ENCODE data around the gene MAB21L1. TPM values are rescaled to one million over a fixed set of nuclear protein-coding genes. Genes with fewer than 3 reads are reported as not detected.
A peak's percentile ranks its signal among the peaks of the same experiment; 100 is the strongest.

MAB21L1 gene
- polyA plus RNA-seq, 1 donor from 2014 or later, result 0.07 TPM

- Histone ChIP-seq H3K36me3 (ENCODE audit: insufficient read depth, low read length) (no peaks in the 10 kb centered on the region), H3K9me3 (ENCODE audit: low read length) (no peaks in the 10 kb centered on the region), H4K20me1 (ENCODE audit: insufficient read depth) (no peaks in the 10 kb centered on the region), H3F3A (ENCODE audit: insufficient read depth, low read length, poor library complexity, severe bottlenecking) (no peaks in the 10 kb centered on the region), H3K4me3 (ENCODE audit: low read length) (no peak overlapping the region), H3K9me2 (ENCODE audit: insufficient read depth, low read length) (no peaks in the 10 kb centered on the region), H2AFZ (ENCODE audit: low read depth, low read length) (no peak overlapping the region), H3K4me2 (ENCODE audit: low read length) (no peak overlapping the region), H3K27me3 (ENCODE audit: insufficient read depth, low read depth, low read length) (no peaks in the 10 kb centered on the region), H3K9ac (ENCODE audit: low read length) (no peak overlapping the region), H3K27ac (ENCODE audit: low read length) (no peak overlapping the region), H3K79me2 (replicated peaks; ENCODE audit: insufficient read depth, low read length) (no peaks in the 10 kb centered on the region)
- TF ChIP-seq EZH2 (IDR thresholded peaks at IDR 0.05; ENCODE audit: borderline replicate concordance, insufficient read depth, low read length, poor library complexity, severe bottlenecking) (no peak), SMC3 (conservative IDR thresholded peaks at IDR 0.05; ENCODE audit: poor library complexity) (no peak), RAD21 (conservative IDR thresholded peaks at IDR 0.05) (no peak), TAF1 (IDR thresholded peaks at IDR 0.05; ENCODE audit: low read depth) (no peak), MXI1 (conservative IDR thresholded peaks at IDR 0.05; ENCODE audit: poor library complexity, severe bottlenecking) (no peak), POLR2AphosphoS5 (IDR thresholded peaks at IDR 0.05) (no peak), EP300 (conservative IDR thresholded peaks at IDR 0.05; ENCODE audit: poor library complexity, severe bottlenecking) (no peak)
- TF ChIP-seq, protein P1, sequence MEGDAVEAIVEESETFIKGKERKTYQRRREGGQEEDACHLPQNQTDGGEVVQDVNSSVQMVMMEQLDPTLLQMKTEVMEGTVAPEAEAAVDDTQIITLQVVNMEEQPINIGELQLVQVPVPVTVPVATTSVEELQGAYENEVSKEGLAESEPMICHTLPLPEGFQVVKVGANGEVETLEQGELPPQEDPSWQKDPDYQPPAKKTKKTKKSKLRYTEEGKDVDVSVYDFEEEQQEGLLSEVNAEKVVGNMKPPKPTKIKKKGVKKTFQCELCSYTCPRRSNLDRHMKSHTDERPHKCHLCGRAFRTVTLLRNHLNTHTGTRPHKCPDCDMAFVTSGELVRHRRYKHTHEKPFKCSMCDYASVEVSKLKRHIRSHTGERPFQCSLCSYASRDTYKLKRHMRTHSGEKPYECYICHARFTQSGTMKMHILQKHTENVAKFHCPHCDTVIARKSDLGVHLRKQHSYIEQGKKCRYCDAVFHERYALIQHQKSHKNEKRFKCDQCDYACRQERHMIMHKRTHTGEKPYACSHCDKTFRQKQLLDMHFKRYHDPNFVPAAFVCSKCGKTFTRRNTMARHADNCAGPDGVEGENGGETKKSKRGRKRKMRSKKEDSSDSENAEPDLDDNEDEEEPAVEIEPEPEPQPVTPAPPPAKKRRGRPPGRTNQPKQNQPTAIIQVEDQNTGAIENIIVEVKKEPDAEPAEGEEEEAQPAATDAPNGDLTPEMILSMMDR (IDR thresholded peaks at IDR 0.05; ENCODE audit: poor library complexity, severe bottlenecking), result no peak
Observed at GRCh38 chr13:35518337-35518946, 42.0 kb upstream of the MAB21L1 start.

GRCh38 chr13:35514801-35515502 is 38.5 kb upstream of the MAB21L1 start:
- peak; percentile 59 for TF ChIP-seq POLR2AphosphoS5 (IDR thresholded peaks at IDR 0.05)
- TF ChIP-seq RAD21 (conservative IDR thresholded peaks at IDR 0.05), result peak; percentile 18
- TF ChIP-seq EZH2 (IDR thresholded peaks at IDR 0.05; ENCODE audit: borderline replicate concordance, insufficient read depth, low read length, poor library complexity, severe bottlenecking), result no peak
- peak; percentile 56 for TF ChIP-seq EP300 (conservative IDR thresholded peaks at IDR 0.05; ENCODE audit: poor library complexity, severe bottlenecking)
- TF ChIP-seq TAF1 (IDR thresholded peaks at IDR 0.05; ENCODE audit: low read depth), result no peak
- TF ChIP-seq, protein P1 (IDR thresholded peaks at IDR 0.05; ENCODE audit: poor library complexity, severe bottlenecking), result peak; percentile 21
- peak; percentile 41 for TF ChIP-seq REST (IDR thresholded peaks at IDR 0.05; ENCODE audit: borderline replicate concordance)
- no peak for TF ChIP-seq SMC3 (conservative IDR thresholded peaks at IDR 0.05; ENCODE audit: poor library complexity)
- Histone ChIP-seq H2AFZ (ENCODE audit: low read depth, low read length) (no peak overlapping the region), H3K4me2 (ENCODE audit: low read length) (peak overlapping the region; percentile 22), H3K9me2 (ENCODE audit: insufficient read depth, low read length) (no peaks in the 10 kb centered on the region), H3K4me3 (ENCODE audit: low read length) (peak overlapping the region; percentile 33), H3K9me3 (ENCODE audit: low read length) (no peaks in the 10 kb centered on the region), H4K20me1 (ENCODE audit: insufficient read depth) (no peaks in the 10 kb centered on the region), H3K27me3 (ENCODE audit: insufficient read depth, low read depth, low read length) (no peaks in the 10 kb centered on the region), H3K79me2 (replicated peaks; ENCODE audit: insufficient read depth, low read length) (no peaks in the 10 kb centered on the region), H3K9ac (ENCODE audit: low read length) (no peak overlapping the region), H3F3A (ENCODE audit: insufficient read depth, low read length, poor library complexity, severe bottlenecking) (no peaks in the 10 kb centered on the region), H3K27ac (ENCODE audit: low read length) (no peak overlapping the region), H3K36me3 (ENCODE audit: insufficient read depth, low read length) (no peaks in the 10 kb centered on the region)

Data from neural cell (in vitro differentiated cells).